ENCODE results near the gene RARA.

DNA sequence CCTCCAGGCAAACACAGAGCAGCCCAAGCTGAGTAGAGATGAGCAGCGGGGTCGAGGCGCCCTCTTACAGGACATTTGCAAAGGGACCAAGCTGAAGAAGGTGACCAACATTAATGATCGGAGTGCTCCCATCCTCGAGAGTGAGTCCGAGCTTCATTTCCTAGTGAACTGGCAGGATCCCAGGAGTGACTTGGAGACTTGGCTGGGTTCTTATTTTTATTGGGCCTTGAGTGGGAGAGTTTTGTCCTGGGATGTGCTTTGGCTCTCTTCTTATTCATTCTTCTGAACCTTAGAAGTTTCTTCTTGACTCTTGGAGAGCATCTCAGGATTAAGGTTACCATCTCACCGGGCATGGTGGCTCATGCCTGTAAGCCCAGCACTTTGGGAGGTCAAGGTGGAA, 48.5 kb upstream of the RARA start:
- TF ChIP-seq, protein P1, sequence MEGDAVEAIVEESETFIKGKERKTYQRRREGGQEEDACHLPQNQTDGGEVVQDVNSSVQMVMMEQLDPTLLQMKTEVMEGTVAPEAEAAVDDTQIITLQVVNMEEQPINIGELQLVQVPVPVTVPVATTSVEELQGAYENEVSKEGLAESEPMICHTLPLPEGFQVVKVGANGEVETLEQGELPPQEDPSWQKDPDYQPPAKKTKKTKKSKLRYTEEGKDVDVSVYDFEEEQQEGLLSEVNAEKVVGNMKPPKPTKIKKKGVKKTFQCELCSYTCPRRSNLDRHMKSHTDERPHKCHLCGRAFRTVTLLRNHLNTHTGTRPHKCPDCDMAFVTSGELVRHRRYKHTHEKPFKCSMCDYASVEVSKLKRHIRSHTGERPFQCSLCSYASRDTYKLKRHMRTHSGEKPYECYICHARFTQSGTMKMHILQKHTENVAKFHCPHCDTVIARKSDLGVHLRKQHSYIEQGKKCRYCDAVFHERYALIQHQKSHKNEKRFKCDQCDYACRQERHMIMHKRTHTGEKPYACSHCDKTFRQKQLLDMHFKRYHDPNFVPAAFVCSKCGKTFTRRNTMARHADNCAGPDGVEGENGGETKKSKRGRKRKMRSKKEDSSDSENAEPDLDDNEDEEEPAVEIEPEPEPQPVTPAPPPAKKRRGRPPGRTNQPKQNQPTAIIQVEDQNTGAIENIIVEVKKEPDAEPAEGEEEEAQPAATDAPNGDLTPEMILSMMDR (conservative IDR thresholded peaks at IDR 0.05; ENCODE audit: low read length) = no peak
- TF ChIP-seq EZH2phosphoT487 (IDR thresholded peaks at IDR 0.05; ENCODE audit: borderline replicate concordance) = no peak
